ENCODE measurements around the gene RNF213.

The RNF213 gene

DNA sequence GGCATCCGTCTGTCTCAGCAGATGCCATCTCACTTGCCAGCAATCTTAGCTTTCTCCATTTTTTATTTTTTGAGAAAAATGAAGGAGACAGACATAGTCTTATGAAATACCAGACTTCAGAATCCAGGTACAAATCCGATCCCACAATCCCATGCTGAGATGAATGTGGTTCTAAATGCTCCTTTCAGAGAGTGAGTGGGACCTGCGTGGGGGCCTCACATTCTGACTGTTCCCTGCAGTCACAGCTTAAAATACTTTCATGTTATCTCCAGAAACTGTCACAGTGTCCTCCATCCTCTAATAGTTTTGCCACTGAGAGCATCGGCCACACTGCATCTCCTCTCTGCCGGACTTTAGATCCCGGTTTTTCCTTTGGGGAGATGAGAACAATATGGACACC lies 119.4 kb downstream of the RNF213 start:
- Histone ChIP-seq H3K36me3 (ENCODE audit: control insufficient read depth in 2 of 2, insufficient read depth in 1 of 2, low read length in 2 of 2) (peaks cover 23 to 100% of the 10 kb centered on the region in 2 experiments), H3K27ac (ENCODE audit: extremely low read depth, low read depth, low read length) (no peak overlapping the region)

DNA sequence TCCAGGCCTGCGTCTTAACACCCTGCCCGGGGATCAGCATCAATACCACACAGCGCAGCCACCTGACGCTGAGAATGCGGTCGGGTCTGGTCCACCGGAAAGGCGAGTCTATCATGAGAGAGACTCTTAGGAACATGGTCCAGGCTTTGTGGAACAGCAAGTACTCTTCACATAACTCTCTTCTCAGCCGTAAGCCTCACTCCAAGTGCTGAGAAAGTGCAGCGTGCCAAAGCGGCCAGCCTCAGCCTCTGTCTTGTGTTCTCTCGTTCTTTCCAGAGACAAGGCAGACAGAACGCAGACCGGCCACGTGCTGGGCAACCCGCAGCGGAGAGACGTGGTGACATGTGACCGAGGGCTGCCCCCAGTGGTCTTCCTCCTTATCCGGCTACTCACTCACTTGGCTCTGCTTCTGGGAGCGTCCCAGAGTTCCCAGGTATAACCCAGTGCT lies 119.9 kb downstream of the RNF213 start:
- ChIA-PET POLR2A (no interaction called here), CTCF (no interaction called here)
- no peak for TF ChIP-seq ZNF426 (tag by site-specific recombination; IDR thresholded peaks at IDR 0.05)
- TF ChIP-seq, protein P1, sequence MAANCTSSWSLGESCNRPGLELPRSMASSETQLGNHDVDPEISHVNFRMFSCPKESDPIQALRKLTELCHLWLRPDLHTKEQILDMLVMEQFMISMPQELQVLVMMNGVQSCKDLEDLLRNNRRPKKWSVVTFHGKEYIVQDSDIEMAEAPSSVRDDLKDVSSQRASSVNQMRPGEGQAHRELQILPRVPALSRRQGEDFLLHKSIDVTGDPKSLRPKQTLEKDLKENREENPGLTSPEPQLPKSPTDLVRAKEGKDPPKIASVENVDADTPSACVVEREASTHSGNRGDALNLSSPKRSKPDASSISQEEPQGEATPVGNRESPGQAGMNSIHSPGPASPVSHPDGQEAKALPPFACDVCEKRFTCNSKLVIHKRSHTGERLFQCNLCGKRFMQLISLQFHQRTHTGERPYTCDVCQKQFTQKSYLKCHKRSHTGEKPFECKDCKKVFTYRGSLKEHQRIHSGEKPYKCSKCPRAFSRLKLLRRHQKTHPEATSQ (tag by site-specific recombination; IDR thresholded peaks at IDR 0.05): no peak
- TF ChIP-seq ZNF777 (tag by site-specific recombination; IDR thresholded peaks at IDR 0.05; ENCODE audit: borderline replicate concordance): no peak
- TF ChIP-seq SALL2 (tag by site-specific recombination; IDR thresholded peaks at IDR 0.05; ENCODE audit: borderline replicate concordance): no peak
- TF ChIP-seq MYNN (tag by site-specific recombination; IDR thresholded peaks at IDR 0.05; ENCODE audit: borderline replicate concordance): no peak
- TF ChIP-seq ZNF433 (tag by site-specific recombination; IDR thresholded peaks at IDR 0.05; ENCODE audit: low read depth): no peak
- no peak for TF ChIP-seq ZNF274 (IDR thresholded peaks at IDR 0.05; ENCODE audit: low read length)
- TF ChIP-seq ZNF274 (tag by site-specific recombination; IDR thresholded peaks at IDR 0.05; ENCODE audit: borderline replicate concordance): no peak
- TF ChIP-seq ZNF585B (tag by site-specific recombination; IDR thresholded peaks at IDR 0.05): no peak
- no peak for TF ChIP-seq ZNF155 (tag by site-specific recombination; IDR thresholded peaks at IDR 0.05)
- TF ChIP-seq ZNF670 (tag by site-specific recombination; IDR thresholded peaks at IDR 0.05; ENCODE audit: low read depth): no peak
- Histone ChIP-seq H3K4me1 (ENCODE audit: control insufficient read depth, insufficient read depth, low read length) (no peaks in the 10 kb centered on the region), H3K4me3 (ENCODE audit: low read depth, low read length) (no peak overlapping the region), H3K36me3 (ENCODE audit: control insufficient read depth in 2 of 2, insufficient read depth in 1 of 2, low read length in 2 of 2) (peaks cover 19 to 100% of the 10 kb centered on the region in 2 experiments), H3K27ac (ENCODE audit: extremely low read depth, low read depth, low read length) (no peak overlapping the region), H3K9me3 (ENCODE audit: control insufficient read depth, insufficient read depth, low read depth, low read length) (no peaks in the 10 kb centered on the region)

More for the DNA sequence above, 119.4 kb downstream of the RNF213 start:
- ChIA-PET POLR2A (no interaction called here), CTCF (no interaction called here)
- TF ChIP-seq ZNF335 (tag by site-specific recombination; conservative IDR thresholded peaks at IDR 0.05): no peak
- H3K4me3 ChIP-seq (ENCODE audit: low read depth, low read length): no peak overlapping the region
- H3K4me1 ChIP-seq (ENCODE audit: control insufficient read depth, insufficient read depth, low read length): no peaks in the 10 kb centered on the region
- H3K9me3 ChIP-seq (ENCODE audit: control insufficient read depth, insufficient read depth, low read depth, low read length): no peaks in the 10 kb centered on the region

DNA sequence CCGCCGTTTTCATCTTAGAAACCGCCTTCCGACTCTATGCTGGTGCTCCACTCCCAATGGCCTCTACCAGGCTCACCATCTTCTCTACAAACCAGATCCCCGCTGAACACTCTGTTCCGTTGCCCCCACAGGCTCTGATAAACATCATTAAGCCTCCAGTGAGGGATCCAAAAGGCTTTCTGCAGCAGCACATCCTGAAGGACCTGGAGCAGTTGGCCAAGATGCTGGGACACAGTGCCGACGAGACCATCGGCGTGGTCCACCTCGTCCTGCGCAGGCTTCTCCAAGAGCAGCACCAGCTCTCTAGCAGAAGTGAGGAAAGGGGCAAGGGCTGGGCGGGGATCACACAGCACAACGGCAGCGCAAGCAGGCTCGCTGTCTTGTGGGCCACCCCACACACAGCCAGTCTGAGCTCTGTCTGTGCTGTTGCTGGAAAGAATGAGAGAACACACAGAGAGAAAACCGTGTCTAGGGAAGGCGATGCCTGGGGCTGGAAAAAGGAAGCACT lies 120.8 kb downstream of the RNF213 start:
- Histone ChIP-seq H3K9me3 (ENCODE audit: control insufficient read depth, insufficient read depth, low read depth, low read length) (no peaks in the 10 kb centered on the region), H3K27ac (ENCODE audit: extremely low read depth, low read depth, low read length) (no peak overlapping the region), H3K4me3 (ENCODE audit: low read depth, low read length) (no peak overlapping the region), H3K4me1 (ENCODE audit: control insufficient read depth, insufficient read depth, low read length) (no peaks in the 10 kb centered on the region), H3K36me3 (ENCODE audit: control insufficient read depth in 2 of 2, insufficient read depth in 1 of 2, low read length in 2 of 2) (peaks cover 15 to 100% of the 10 kb centered on the region in 2 experiments)
- ChIA-PET CTCF (no interaction called here), POLR2A (no interaction called here)
- TF ChIP-seq ZNF121 (tag by site-specific recombination; IDR thresholded peaks at IDR 0.05) (no peak), ZBTB7A (tag by site-specific recombination; IDR thresholded peaks at IDR 0.05; ENCODE audit: low read depth) (no peak), ZNF530 (tag by site-specific recombination; IDR thresholded peaks at IDR 0.05; ENCODE audit: low read depth) (no peak), ZNF501 (tag by site-specific recombination; IDR thresholded peaks at IDR 0.05) (no peak), BCL11A (tag by site-specific recombination; IDR thresholded peaks at IDR 0.05; ENCODE audit: low read depth) (no peak), ZNF324 (tag by site-specific recombination; IDR thresholded peaks at IDR 0.05) (no peak), SETDB1 (IDR thresholded peaks at IDR 0.05; ENCODE audit: insufficient read length, low read length) (no peak)
- TF ChIP-seq, protein P2, sequence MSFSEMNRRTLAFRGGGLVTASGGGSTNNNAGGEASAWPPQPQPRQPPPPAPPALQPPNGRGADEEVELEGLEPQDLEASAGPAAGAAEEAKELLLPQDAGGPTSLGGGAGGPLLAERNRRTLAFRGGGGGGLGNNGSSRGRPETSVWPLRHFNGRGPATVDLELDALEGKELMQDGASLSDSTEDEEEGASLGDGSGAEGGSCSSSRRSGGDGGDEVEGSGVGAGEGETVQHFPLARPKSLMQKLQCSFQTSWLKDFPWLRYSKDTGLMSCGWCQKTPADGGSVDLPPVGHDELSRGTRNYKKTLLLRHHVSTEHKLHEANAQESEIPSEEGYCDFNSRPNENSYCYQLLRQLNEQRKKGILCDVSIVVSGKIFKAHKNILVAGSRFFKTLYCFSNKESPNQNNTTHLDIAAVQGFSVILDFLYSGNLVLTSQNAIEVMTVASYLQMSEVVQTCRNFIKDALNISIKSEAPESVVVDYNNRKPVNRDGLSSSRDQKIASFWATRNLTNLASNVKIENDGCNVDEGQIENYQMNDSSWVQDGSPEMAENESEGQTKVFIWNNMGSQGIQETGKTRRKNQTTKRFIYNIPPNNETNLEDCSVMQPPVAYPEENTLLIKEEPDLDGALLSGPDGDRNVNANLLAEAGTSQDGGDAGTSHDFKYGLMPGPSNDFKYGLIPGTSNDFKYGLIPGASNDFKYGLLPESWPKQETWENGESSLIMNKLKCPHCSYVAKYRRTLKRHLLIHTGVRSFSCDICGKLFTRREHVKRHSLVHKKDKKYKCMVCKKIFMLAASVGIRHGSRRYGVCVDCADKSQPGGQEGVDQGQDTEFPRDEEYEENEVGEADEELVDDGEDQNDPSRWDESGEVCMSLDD (tag by site-specific recombination; IDR thresholded peaks at IDR 0.05): no peak
- TF ChIP-seq, protein P3, sequence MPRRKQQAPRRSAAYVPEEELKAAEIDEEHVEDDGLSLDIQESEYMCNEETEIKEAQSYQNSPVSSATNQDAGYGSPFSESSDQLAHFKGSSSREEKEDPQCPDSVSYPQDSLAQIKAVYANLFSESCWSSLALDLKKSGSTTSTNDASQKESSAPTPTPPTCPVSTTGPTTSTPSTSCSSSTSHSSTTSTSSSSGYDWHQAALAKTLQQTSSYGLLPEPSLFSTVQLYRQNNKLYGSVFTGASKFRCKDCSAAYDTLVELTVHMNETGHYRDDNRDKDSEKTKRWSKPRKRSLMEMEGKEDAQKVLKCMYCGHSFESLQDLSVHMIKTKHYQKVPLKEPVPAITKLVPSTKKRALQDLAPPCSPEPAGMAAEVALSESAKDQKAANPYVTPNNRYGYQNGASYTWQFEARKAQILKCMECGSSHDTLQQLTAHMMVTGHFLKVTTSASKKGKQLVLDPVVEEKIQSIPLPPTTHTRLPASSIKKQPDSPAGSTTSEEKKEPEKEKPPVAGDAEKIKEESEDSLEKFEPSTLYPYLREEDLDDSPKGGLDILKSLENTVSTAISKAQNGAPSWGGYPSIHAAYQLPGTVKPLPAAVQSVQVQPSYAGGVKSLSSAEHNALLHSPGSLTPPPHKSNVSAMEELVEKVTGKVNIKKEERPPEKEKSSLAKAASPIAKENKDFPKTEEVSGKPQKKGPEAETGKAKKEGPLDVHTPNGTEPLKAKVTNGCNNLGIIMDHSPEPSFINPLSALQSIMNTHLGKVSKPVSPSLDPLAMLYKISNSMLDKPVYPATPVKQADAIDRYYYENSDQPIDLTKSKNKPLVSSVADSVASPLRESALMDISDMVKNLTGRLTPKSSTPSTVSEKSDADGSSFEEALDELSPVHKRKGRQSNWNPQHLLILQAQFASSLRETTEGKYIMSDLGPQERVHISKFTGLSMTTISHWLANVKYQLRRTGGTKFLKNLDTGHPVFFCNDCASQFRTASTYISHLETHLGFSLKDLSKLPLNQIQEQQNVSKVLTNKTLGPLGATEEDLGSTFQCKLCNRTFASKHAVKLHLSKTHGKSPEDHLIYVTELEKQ (tag by site-specific recombination; IDR thresholded peaks at IDR 0.05; ENCODE audit: borderline replicate concordance): no peak
- TF ChIP-seq, protein P4, sequence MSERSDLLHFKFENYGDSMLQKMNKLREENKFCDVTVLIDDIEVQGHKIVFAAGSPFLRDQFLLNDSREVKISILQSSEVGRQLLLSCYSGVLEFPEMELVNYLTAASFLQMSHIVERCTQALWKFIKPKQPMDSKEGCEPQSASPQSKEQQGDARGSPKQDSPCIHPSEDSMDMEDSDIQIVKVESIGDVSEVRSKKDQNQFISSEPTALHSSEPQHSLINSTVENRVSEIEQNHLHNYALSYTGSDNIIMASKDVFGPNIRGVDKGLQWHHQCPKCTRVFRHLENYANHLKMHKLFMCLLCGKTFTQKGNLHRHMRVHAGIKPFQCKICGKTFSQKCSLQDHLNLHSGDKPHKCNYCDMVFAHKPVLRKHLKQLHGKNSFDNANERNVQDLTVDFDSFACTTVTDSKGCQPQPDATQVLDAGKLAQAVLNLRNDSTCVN (tag by site-specific recombination; optimal IDR thresholded peaks at IDR 0.05): no peak

All from HEK293 (cell line).